KMS-11 (cell line): ENCODE measurements around the gene SNAPC5.

Experiments
- H2AFZ ChIP-seq: fragments of 200-600 bp; sonication (generic); 2 replicates; pipeline ENCODE4 v1.6.1; 2016; ENCODE audit warnings: antibody characterized with exemption, mixed run types, low read depth
- H3K27ac ChIP-seq: fragments of 200-600 bp; sonication (generic); 2 replicates; pipeline ENCODE4 v1.6.1; 2016; ENCODE audit warnings: mild to moderate bottlenecking, mixed run types
- H3K27me3 ChIP-seq: fragments of 200-600 bp; sonication (generic); 2 replicates; pipeline ENCODE4 v1.6.1; 2017; ENCODE audit warnings: mild to moderate bottlenecking, low read depth, mixed run types, moderate library complexity; ENCODE audit not compliant: insufficient read depth
- H3K36me3 ChIP-seq: fragments of 200-600 bp; sonication (generic); 2 replicates; pipeline ENCODE4 v1.6.1; 2017; ENCODE audit warnings: mild to moderate bottlenecking, mixed run types; ENCODE audit not compliant: insufficient read depth
- H3K4me1 ChIP-seq: fragments of 200-600 bp; sonication (generic); 2 replicates; pipeline ENCODE4 v1.6.1; 2016; ENCODE audit warnings: mild to moderate bottlenecking, low read depth, mixed run types; ENCODE audit not compliant: poor library complexity, severe bottlenecking
- H3K4me2 ChIP-seq: fragments of 200-600 bp; sonication (generic); 2 replicates; pipeline ENCODE4 v1.7.0; 2016; ENCODE audit warnings: mild to moderate bottlenecking, mixed run types
- H3K4me3 ChIP-seq: fragments of 200-600 bp; sonication (generic); IDR thresholded peaks from 2 replicates; pipeline ENCODE4 v1.6.1; 2017; ENCODE audit warnings: low read depth, low read length, mixed read lengths; ENCODE audit not compliant: insufficient read depth
- H3K79me2 ChIP-seq: fragments of 200-600 bp; sonication (generic); 2 replicates; pipeline ENCODE4 v1.6.1; 2016; ENCODE audit warnings: low read depth, mixed run types; ENCODE audit not compliant: insufficient read depth
- H3K9ac ChIP-seq: fragments of 200-600 bp; sonication (generic); 2 replicates; pipeline ENCODE4 v1.6.1; 2016; ENCODE audit warnings: mild to moderate bottlenecking, mixed run types
- H4K20me1 ChIP-seq: fragments of 200-600 bp; sonication (generic); 2 replicates; pipeline ENCODE4 v1.6.1; 2016; ENCODE audit warnings: mild to moderate bottlenecking, mixed run types; ENCODE audit not compliant: insufficient read depth
- TF ChIP-seq, protein P1 (sequence below): fragments of 200-600 bp; sonication (generic); conservative IDR thresholded peaks from 2 replicates; pipeline ENCODE4 v1.6.1; 2017; ENCODE audit warnings: low read depth, mild to moderate bottlenecking, antibody characterized with exemption, low read length, moderate library complexity, mixed read lengths

Gene SNAPC5

DNA sequence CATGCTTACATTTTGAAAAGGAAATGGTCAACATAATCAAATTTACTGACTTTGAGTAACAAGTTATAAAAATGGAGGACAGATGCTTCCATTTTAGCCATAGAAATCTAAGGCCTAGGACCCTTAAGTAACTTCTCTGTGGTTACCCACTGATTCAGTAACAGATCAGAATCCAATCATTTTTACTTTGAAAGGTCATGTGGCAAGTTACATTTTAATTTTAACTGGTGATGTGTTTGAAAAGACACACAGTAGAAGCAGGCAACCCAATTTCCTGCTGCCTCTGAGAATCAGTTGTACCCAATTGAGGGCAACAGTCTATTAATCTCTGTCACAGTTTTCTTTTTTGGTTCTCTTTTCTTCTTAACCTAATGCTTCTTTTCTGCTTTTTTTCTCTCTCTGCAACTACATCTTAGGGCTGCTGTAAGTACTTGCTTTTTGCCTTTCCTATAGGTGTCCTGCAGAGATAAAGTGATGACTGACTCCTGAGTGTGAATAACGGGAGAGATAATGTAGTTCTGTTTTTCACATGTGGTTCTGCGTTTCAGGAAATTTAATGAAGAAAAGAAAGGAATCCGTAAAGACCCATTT, 10.8 kb upstream of the SNAPC5 start:
- H3K9ac ChIP-seq: no peak overlapping the region
- H2AFZ ChIP-seq: no peak overlapping the region
- H3K27ac ChIP-seq: no peak overlapping the region
- H3K36me3 ChIP-seq: no peaks in the 10 kb centered on the region
- TF ChIP-seq, protein P1, sequence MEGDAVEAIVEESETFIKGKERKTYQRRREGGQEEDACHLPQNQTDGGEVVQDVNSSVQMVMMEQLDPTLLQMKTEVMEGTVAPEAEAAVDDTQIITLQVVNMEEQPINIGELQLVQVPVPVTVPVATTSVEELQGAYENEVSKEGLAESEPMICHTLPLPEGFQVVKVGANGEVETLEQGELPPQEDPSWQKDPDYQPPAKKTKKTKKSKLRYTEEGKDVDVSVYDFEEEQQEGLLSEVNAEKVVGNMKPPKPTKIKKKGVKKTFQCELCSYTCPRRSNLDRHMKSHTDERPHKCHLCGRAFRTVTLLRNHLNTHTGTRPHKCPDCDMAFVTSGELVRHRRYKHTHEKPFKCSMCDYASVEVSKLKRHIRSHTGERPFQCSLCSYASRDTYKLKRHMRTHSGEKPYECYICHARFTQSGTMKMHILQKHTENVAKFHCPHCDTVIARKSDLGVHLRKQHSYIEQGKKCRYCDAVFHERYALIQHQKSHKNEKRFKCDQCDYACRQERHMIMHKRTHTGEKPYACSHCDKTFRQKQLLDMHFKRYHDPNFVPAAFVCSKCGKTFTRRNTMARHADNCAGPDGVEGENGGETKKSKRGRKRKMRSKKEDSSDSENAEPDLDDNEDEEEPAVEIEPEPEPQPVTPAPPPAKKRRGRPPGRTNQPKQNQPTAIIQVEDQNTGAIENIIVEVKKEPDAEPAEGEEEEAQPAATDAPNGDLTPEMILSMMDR: no peak
- no peaks in the 10 kb centered on the region for H4K20me1 ChIP-seq
- H3K27me3 ChIP-seq: no peaks in the 10 kb centered on the region
- no peak overlapping the region for H3K4me2 ChIP-seq
- peaks cover 9% of the 10 kb centered on the region for H3K4me1 ChIP-seq
- no peak overlapping the region for H3K4me3 ChIP-seq
- H3K79me2 ChIP-seq: peaks cover 44% of the 10 kb centered on the region

DNA sequence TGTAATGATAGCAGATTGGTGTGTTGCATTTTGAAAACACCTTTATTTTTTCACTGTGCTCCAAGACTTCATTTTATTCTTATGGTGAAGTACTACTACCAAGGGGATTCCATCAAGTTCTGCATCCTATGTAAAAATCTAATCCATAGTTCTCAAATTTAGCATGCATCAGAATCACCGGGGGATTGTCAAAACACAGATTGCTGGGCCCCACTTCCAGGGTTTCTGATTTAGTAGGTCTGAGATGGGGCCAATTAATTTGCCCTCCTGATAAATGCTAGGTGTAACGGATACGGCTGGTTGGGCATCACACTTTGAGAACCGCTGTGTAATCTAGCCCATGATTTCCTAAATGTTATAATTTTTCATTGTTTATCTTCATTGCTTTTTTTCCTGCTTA, 8.3 kb upstream of the SNAPC5 start:
- Histone ChIP-seq H3K27ac (peak overlapping the region; percentile 96; the same call in 1 of the 2 replicates), H3K4me3 (no peak overlapping the region), H3K4me1 (peaks cover 34% of the 10 kb centered on the region), H4K20me1 (peaks cover 10% of the 10 kb centered on the region), H3K36me3 (peaks cover 24% of the 10 kb centered on the region), H3K27me3 (no peaks in the 10 kb centered on the region), H3K79me2 (peaks cover 70% of the 10 kb centered on the region), H3K4me2 (peak overlapping the region; percentile 97), H2AFZ (peak overlapping the region; percentile 76), H3K9ac (peak overlapping the region; percentile 98; the same call in 1 of the 2 replicates)
- TF ChIP-seq, protein P1: no peak

GRCh38 chr15:66505430-66505811, 7.9 kb upstream of the SNAPC5 start:
- peaks cover 13% of the 10 kb centered on the region for H4K20me1 ChIP-seq
- H3K79me2 ChIP-seq: peaks cover 73% of the 10 kb centered on the region
- peak overlapping the region; percentile 97 for H3K4me2 ChIP-seq
- H2AFZ ChIP-seq: peak overlapping the region; percentile 76
- H3K4me3 ChIP-seq: no peak overlapping the region
- peak overlapping the region; percentile 98 for H3K9ac ChIP-seq
- TF ChIP-seq, protein P1: no peak
- no peaks in the 10 kb centered on the region for H3K27me3 ChIP-seq
- H3K36me3 ChIP-seq: peaks cover 28% of the 10 kb centered on the region
- H3K4me1 ChIP-seq: peaks cover 38% of the 10 kb centered on the region
- peak overlapping the region; percentile 96 for H3K27ac ChIP-seq

- no peaks in the 10 kb centered on the region for H3K27me3 ChIP-seq
- H3K79me2 ChIP-seq: peaks cover 77% of the 10 kb centered on the region
- H3K4me2 ChIP-seq: peak within 1 kb of the TSS; percentile 97
- H3K9ac ChIP-seq: peak within 1 kb of the TSS; percentile 98
- no peak within 1 kb of the TSS for H3K4me3 ChIP-seq
- peak within 1 kb of the TSS; percentile 96 for H3K27ac ChIP-seq
- H3K4me1 ChIP-seq: peaks cover 44% of the 10 kb centered on the region
- H4K20me1 ChIP-seq: peaks cover 13% of the 10 kb centered on the region
- peak within 1 kb of the TSS; percentile 76 for H2AFZ ChIP-seq
- TF ChIP-seq, protein P1: 0 out of 2 replicates have a peak, but pooled peaks have one; percentile 22
- H3K36me3 ChIP-seq: peaks cover 33% of the 10 kb centered on the region
These were observed 7.2 kb upstream of the SNAPC5 start, which contains the start of the genes RPL4 and ZWILCH for GRCh38 chr15:66504563-66505429. TSS of gene RPL4 (minus strand) at chr15:66504855. CDS start at chr15:66504790, 65 bp downstream. TSS of gene ZWILCH (plus strand) at chr15:66505326. CDS start at chr15:66505339, 13 bp downstream.
